Measurements from ENCODE around the gene NEGR1. TPM values are rescaled to one million over a fixed set of nuclear protein-coding genes. Genes with fewer than 3 reads are reported as not detected.

NEGR1 gene
- total RNA-seq, 1 experiment from 2014 or later = 0.05 TPM

- H3K9me3 ChIP-seq (ENCODE audit: control insufficient read depth in 1 of 2, insufficient read depth in 1 of 2, low read depth in 1 of 2, low read length in 2 of 2) = peaks cover 3 to 9% of the 10 kb centered on the region in 2 experiments; a peak in 2 of 4 replicates
- H3K27me3 ChIP-seq (ENCODE audit: insufficient read depth, low read length) = no peaks in the 10 kb centered on the region
- no peak overlapping the region for H3K9ac ChIP-seq (ENCODE audit: low read length)
- TF ChIP-seq FOSL1 (IDR thresholded peaks at IDR 0.05; ENCODE audit: low read depth) = no peak
- no peak for TF ChIP-seq ELF1 (IDR thresholded peaks at IDR 0.05; ENCODE audit: borderline replicate concordance, low read depth)
- TF ChIP-seq ZNF274 (IDR thresholded peaks at IDR 0.05; ENCODE audit: low read depth, low read length) = no peak
- no peak for TF ChIP-seq EZH2 (IDR thresholded peaks at IDR 0.05)
- no peak for TF ChIP-seq RAD21 (IDR thresholded peaks at IDR 0.05; ENCODE audit: low read depth)
- TF ChIP-seq SRF (IDR thresholded peaks at IDR 0.05; ENCODE audit: low read depth) = no peak
- TF ChIP-seq POLR2AphosphoS5 (IDR thresholded peaks at IDR 0.05; ENCODE audit: low read depth, low read length) = no peak
- TF ChIP-seq EZH2phosphoT487 (IDR thresholded peaks at IDR 0.05; ENCODE audit: borderline replicate concordance) = no peak
- no peak for TF ChIP-seq CEBPB (IDR thresholded peaks at IDR 0.05; ENCODE audit: low read depth)
- no peak for TF ChIP-seq CBX3 (IDR thresholded peaks at IDR 0.05; ENCODE audit: low read depth)
- TF ChIP-seq ZFX (IDR thresholded peaks at IDR 0.05) = no peak
- TF ChIP-seq JUND (IDR thresholded peaks at IDR 0.05) = no peak
- TF ChIP-seq ZBTB33 (IDR thresholded peaks at IDR 0.05; ENCODE audit: extremely low read depth, insufficient replicate concordance, low read length) = no peak
- no peak for TF ChIP-seq CTCF (IDR thresholded peaks at IDR 0.05 in 2 of 3, conservative IDR thresholded peaks at IDR 0.05 in 1 of 3; ENCODE audit: borderline replicate concordance in 1 of 3, insufficient read depth in 1 of 3, low read depth in 2 of 3, low read length in 2 of 3)
- no peak for TF ChIP-seq REST (IDR thresholded peaks at IDR 0.05; ENCODE audit: low read depth)
- TF ChIP-seq SP1 (IDR thresholded peaks at IDR 0.05; ENCODE audit: low read depth) = no peak
- no peak for TF ChIP-seq MAX (IDR thresholded peaks at IDR 0.05)
- no peak overlapping the region for H3K4me3 ChIP-seq (replicated peaks in 1 of 2; ENCODE audit: low read depth in 1 of 2, low read length in 2 of 2)
- no peak overlapping the region for H2AFZ ChIP-seq (ENCODE audit: low read depth, low read length, poor library complexity, severe bottlenecking)
- H3K4me2 ChIP-seq (ENCODE audit: low read length) = no peak overlapping the region
- RAD21 ChIA-PET (ENCODE audit: low non-redundant PET in 1 of 2, low total read pairs in 2 of 2, uncharacterized antibody in 2 of 2, unreplicated experiment in 2 of 2) = no interaction called here
- H4K20me1 ChIP-seq (ENCODE audit: insufficient read depth) = no peaks in the 10 kb centered on the region
- H3K27ac ChIP-seq (ENCODE audit: low read depth, low read length) = no peak overlapping the region
- POLR2A ChIA-PET = no interaction called here
- no peak for DNase-seq (ENCODE audit: low read depth, low spot score)
- no peaks in the 10 kb centered on the region for H3K79me2 ChIP-seq (ENCODE audit: insufficient read depth, low read length)
- ATAC-seq = no peak
- H3K9me2 ChIP-seq (ENCODE audit: insufficient read depth) = no peaks in the 10 kb centered on the region
- CTCF ChIA-PET = no interaction called here
- BruUV-seq (replicated peaks) = no TSS peak
- intact Hi-C loops (cut with micrococcal nuclease) = no loop called here
- no peaks in the 10 kb centered on the region for H3K4me1 ChIP-seq (ENCODE audit: control insufficient read depth in 1 of 2, insufficient read depth in 2 of 2, low read length in 2 of 2)
- no peaks in the 10 kb centered on the region for H3K36me3 ChIP-seq (ENCODE audit: control insufficient read depth in 1 of 2, insufficient read depth in 2 of 2, low read length in 2 of 2)
Observed at GRCh38 chr1:71853360-71853759, 429.0 kb downstream of the NEGR1 start.
